Gastroesophageal sphincter (tissue), 4 donors: ENCODE results near the gene SAP130. TPM values are rescaled to one million over a fixed set of nuclear protein-coding genes. Genes with fewer than 3 reads are reported as not detected.

Source experiments
- ATAC-seq: fragments of 150-250 bp; one replicate; pipeline ENCODE4 v1.9.1; 2016; ENCODE audit warnings: mild to moderate bottlenecking, moderate library complexity
- H3K27ac ChIP-seq, 4 donors: fragments of 200-600 bp; sonication (generic) in 3 of 4; 1 replicate in 3 of 4; 2 replicates in 1 of 4; pipeline ENCODE4 v1.5.1; 2016 to 2019
- H3K27me3 ChIP-seq: fragments of 200-600 bp; sonication (generic); one replicate; pipeline ENCODE4 v1.5.1; 2019
- H3K36me3 ChIP-seq, 2 donors: fragments of 200-600 bp; sonication (generic); one replicate each; pipeline ENCODE4 v1.5.1; 2019; ENCODE audit warnings: control low read depth in 1 of 2
- H3K4me1 ChIP-seq, 3 donors: fragments of 200-600 bp; sonication (generic); 1 replicate in 2 of 3; 2 replicates in 1 of 3; pipeline ENCODE4 v1.5.1; 2016 to 2019; ENCODE audit warnings: control low read depth in 2 of 3
- H3K4me3 ChIP-seq, 2 donors: fragments of 200-600 bp; sonication (generic); one replicate each; pipeline ENCODE4 v1.5.1; 2019; ENCODE audit warnings: mild to moderate bottlenecking in 1 of 2, moderate library complexity in 1 of 2
- H3K9me3 ChIP-seq, 3 donors: fragments of 200-600 bp; sonication (generic); one replicate each; pipeline ENCODE4 v1.5.1; 2017 to 2019; ENCODE audit warnings: control low read depth in 2 of 3
- EP300 ChIP-seq: sonication (generic); formaldehyde crosslinking; IDR thresholded peaks from one replicate; pipeline ENCODE4 v1.6.1; 2017; ENCODE audit warnings: antibody characterized with exemption, mild to moderate bottlenecking
- POLR2A ChIP-seq, 2 donors: fragments of 450-650 bp; IDR thresholded peaks; one replicate each; pipeline ENCODE4 v1.6.1; 2017; ENCODE audit warnings: antibody characterized with exemption in 2 of 2, mild to moderate bottlenecking in 2 of 2, moderate library complexity in 1 of 2
- POLR2AphosphoS5 ChIP-seq: sonication (generic); formaldehyde crosslinking; IDR thresholded peaks from one replicate; pipeline ENCODE4 v1.6.1; 2017; ENCODE audit warnings: antibody characterized with exemption
- WGBS, 2 donors: methylation state at CpG; one replicate each; pipeline ENCODE4 v1.1.5; 2018; ENCODE audit warnings: low coverage in 1 of 2; 5-methylcytosine and 5-hydroxymethylcytosine counted together
- total RNA-seq, 4 donors: library from RNA; depleted of rRNA; stranded (reverse); fragments of >200 nt; gene quantifications; one replicate each; pipeline ENCODE4 v1.1.0, GENCODE V29; 2016
- TF ChIP-seq, protein P1 (sequence below), 4 experiments: fragments of 200-600 bp in 2 of 4; fragments of 450-650 bp in 2 of 4; sonication (generic) in 1 of 4; IDR thresholded peaks; one replicate each; pipeline ENCODE4 v1.5.1; 2017 to 2019; ENCODE audit warnings: antibody characterized with exemption in 4 of 4, mild to moderate bottlenecking in 2 of 4, moderate library complexity in 2 of 4

Gene SAP130
- total RNA-seq, 4 donors from 2014 or later: 6.9 to 13.4 (median 9.7) TPM

DNA sequence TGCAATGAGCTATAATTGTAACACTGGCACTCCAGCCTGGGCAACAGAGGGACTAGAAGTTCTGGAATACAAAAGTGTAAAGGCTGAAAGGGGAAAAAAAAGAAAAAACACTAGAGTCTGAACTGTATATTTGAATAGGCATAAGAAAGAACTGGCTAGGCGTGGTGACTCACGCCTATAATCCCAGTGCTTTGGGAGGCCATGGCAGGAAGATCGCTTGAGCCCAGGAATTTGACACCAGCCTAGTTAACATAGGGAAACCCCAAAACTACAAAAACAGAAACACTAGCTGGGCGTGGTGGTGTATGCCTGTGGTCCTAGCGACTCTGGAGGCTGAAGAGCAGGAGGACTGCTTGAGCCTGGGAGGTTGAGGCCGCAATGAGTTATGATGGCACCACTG lies 70.6 kb downstream of the SAP130 start:
- no peak overlapping the region for H3K4me3 ChIP-seq
- WGBS, 2 donors: 91 to 96% methylated on average over 4 to 6 of the region's 6 CpGs
- H3K36me3 ChIP-seq: peaks cover 0 to 64% of the 10 kb centered on the region in 2 donors
- peaks cover 3 to 20% (median 5%) of the 10 kb centered on the region in 3 donors for H3K4me1 ChIP-seq
- H3K9me3 ChIP-seq: no peaks in the 10 kb centered on the region
- no peaks in the 10 kb centered on the region for H3K27me3 ChIP-seq
- ATAC-seq: no peak
- H3K27ac ChIP-seq: no peak overlapping the region
- TF ChIP-seq POLR2AphosphoS5 (no peak), EP300 (no peak), POLR2A (IDR thresholded peaks at IDR 0.05) (no peak)
- TF ChIP-seq, protein P1, sequence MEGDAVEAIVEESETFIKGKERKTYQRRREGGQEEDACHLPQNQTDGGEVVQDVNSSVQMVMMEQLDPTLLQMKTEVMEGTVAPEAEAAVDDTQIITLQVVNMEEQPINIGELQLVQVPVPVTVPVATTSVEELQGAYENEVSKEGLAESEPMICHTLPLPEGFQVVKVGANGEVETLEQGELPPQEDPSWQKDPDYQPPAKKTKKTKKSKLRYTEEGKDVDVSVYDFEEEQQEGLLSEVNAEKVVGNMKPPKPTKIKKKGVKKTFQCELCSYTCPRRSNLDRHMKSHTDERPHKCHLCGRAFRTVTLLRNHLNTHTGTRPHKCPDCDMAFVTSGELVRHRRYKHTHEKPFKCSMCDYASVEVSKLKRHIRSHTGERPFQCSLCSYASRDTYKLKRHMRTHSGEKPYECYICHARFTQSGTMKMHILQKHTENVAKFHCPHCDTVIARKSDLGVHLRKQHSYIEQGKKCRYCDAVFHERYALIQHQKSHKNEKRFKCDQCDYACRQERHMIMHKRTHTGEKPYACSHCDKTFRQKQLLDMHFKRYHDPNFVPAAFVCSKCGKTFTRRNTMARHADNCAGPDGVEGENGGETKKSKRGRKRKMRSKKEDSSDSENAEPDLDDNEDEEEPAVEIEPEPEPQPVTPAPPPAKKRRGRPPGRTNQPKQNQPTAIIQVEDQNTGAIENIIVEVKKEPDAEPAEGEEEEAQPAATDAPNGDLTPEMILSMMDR (IDR thresholded peaks at IDR 0.05): no peak

DNA sequence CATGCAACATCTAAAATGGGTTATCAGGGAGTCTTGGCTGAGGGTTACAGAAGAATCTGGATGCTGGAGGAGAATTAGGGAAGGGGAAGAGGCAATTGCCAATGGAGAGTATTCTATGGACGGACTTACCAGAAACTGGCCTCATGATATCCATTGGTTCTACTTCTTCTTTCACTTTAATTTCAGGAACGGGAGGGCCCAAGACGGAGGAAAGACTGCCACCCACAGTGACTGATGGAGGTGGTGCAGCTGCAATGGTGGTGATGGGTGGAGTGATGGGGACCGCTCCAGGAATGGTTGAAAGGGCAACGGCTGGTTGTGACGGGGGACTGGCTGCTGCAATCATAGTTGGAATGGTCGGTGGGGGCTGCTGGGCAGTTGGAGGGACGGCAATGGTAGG lies 73.0 kb downstream of the SAP130 start:
- WGBS, 2 donors: 71 to 91% methylated on average over 6 to 8 of the region's 8 CpGs
- no peak for ATAC-seq
- H3K4me1 ChIP-seq: peaks cover 3 to 20% (median 5%) of the 10 kb centered on the region in 3 donors
- TF ChIP-seq POLR2AphosphoS5: no peak
- TF ChIP-seq POLR2A (IDR thresholded peaks at IDR 0.05): no peak
- TF ChIP-seq, protein P1 (IDR thresholded peaks at IDR 0.05): no peak
- TF ChIP-seq EP300: no peak
- peaks cover 4 to 71% of the 10 kb centered on the region in 2 donors for H3K36me3 ChIP-seq
- no peak overlapping the region for H3K4me3 ChIP-seq
- no peaks in the 10 kb centered on the region for H3K9me3 ChIP-seq
- H3K27ac ChIP-seq: no peak overlapping the region
- no peaks in the 10 kb centered on the region for H3K27me3 ChIP-seq

DNA sequence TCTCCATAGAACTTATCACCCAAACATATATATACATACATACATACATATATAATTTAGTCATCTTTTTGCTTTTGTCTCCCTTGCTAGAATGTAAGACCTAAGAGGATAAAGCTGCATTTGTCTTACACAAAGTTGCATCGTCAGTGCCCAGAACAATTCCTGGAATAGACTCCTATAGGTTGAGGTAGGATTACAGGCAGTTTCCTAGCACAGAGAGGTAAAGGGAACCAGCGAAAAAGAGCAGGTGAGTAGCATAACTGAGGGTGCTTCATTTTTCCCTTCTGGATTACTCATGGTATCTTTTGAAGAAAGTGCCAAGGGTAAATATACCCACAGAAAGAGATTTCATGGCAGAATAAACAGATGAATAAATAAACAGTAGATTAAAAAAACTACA lies 74.0 kb downstream of the SAP130 start:
- H3K4me1 ChIP-seq: peaks cover 3 to 20% (median 5%) of the 10 kb centered on the region in 3 donors
- H3K27me3 ChIP-seq: no peaks in the 10 kb centered on the region
- H3K4me3 ChIP-seq: no peak overlapping the region
- no peak for ATAC-seq
- H3K9me3 ChIP-seq: no peaks in the 10 kb centered on the region
- H3K36me3 ChIP-seq: peaks cover 4 to 71% of the 10 kb centered on the region in 2 donors
- WGBS, 2 donors: 74 to 90% methylated on average over 2 of the region's 2 CpGs
- H3K27ac ChIP-seq: peak overlapping the region; percentile 20 to 78 (median 66)
- TF ChIP-seq POLR2A (IDR thresholded peaks at IDR 0.05): no peak
- TF ChIP-seq, protein P1 (IDR thresholded peaks at IDR 0.05): no peak
- no peak for TF ChIP-seq EP300
- TF ChIP-seq POLR2AphosphoS5: no peak

DNA sequence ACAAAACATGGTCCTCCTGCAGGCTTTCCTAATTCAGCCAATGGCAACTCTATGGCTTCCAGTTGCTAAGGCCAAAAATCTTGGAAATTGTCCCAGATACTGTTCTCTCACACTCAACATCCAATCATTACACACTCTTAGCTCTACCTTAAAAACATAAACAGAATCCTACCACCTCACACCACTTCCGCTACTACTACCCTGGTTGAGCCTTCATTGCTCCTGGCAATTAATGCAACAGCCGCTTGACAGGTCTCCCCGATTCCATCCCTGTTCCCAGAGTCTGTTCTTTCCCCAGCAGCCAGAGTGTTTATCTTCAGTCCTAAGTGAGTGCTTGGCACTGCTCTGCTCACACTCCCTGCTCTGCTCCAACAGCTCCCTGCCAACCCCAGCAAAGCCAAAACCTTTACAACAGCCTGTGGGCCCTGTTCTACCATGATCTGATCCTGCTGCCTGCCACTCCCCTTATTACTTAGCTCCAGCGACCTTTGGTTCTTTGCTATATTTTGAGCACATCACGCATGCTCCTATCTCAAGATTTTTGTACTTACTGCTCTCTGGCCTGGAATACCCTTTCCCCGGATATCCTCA lies 74.6 kb downstream of the SAP130 start:
- Histone ChIP-seq H3K36me3 (peaks cover 4 to 73% of the 10 kb centered on the region in 2 donors), H3K4me3 (no peak overlapping the region), H3K27ac (peak overlapping the region; percentile 20 to 78 (median 66)), H3K4me1 (peaks cover 3 to 20% (median 5%) of the 10 kb centered on the region in 3 donors), H3K27me3 (no peaks in the 10 kb centered on the region), H3K9me3 (no peaks in the 10 kb centered on the region)
- ATAC-seq: peak; percentile 89
- TF ChIP-seq EP300: no peak
- TF ChIP-seq, protein P1 (IDR thresholded peaks at IDR 0.05): no peak
- peak; percentile 49 for TF ChIP-seq POLR2AphosphoS5
- no peak for TF ChIP-seq POLR2A (IDR thresholded peaks at IDR 0.05)
- 31 to 38% methylated on average over 4 to 6 of the region's 6 CpGs for WGBS, 2 donors

DNA sequence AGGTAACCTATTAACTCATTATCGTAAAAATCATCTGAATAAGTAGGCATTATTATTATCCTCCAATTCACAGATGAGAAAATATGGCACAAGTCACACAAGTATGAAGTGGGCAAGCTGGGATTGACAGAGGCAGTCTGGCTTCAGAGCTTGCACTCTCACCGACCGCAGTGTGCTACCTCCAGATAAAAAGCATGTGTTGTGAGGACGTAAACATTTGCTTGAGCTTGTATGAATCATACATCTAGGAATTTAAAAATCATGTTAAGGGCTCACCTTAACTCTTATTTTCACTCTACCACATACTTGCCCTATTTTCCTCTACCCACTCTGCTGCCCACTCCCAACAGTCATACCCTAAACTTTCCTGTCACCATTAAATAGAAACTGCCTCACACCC lies 76.8 kb downstream of the SAP130 start:
- Histone ChIP-seq H3K9me3 (no peaks in the 10 kb centered on the region), H3K36me3 (peaks cover 4 to 74% of the 10 kb centered on the region in 2 donors), H3K4me3 (no peak overlapping the region), H3K27ac (no peak overlapping the region), H3K4me1 (peaks cover 3 to 20% (median 5%) of the 10 kb centered on the region in 3 donors), H3K27me3 (no peaks in the 10 kb centered on the region)
- ATAC-seq: no peak
- TF ChIP-seq POLR2AphosphoS5: no peak
- TF ChIP-seq, protein P1 (IDR thresholded peaks at IDR 0.05): no peak
- no peak for TF ChIP-seq POLR2A (IDR thresholded peaks at IDR 0.05)
- no peak for TF ChIP-seq EP300
- 82 to 84% methylated on average over 2 to 4 of the region's 4 CpGs for WGBS, 2 donors
